Measurements from ENCODE around the gene C1QTNF4.

Gene C1QTNF4

GRCh38 chr11:47592970-47593369, 1.2 kb downstream of the C1QTNF4 start:
- no peak for DNase-seq

GRCh38 chr11:47592251-47592650, 2.0 kb downstream of the C1QTNF4 start:
- DNase-seq: no peak

GRCh38 chr11:47591764-47592163, 2.4 kb downstream of the C1QTNF4 start:
- no peak for DNase-seq

- no peak for DNase-seq
Measured at GRCh38 chr11:47589977-47590861, 4.0 kb downstream of the C1QTNF4 start.

DNA sequence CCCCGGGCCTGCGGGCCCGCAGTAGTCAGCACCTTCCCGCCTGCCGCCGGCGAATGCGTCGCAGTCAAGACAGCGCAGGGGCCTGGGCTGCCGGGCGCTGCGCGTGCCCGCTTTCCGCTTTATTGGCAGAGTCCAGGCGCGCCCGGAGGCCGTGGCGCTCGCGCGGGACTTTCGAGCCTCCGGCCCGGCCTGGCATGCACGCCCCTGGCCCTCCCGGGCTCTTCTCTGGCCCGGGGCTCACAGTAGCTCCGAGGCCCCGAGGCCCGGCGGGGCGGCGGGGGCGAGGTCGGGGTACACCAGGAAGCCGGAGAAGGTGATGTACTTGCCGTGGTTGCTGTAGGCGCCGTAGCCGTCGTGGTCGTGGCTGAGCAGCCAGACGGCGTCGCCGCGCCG, 4.6 kb downstream of the C1QTNF4 start:
- no peak for DNase-seq

DNA sequence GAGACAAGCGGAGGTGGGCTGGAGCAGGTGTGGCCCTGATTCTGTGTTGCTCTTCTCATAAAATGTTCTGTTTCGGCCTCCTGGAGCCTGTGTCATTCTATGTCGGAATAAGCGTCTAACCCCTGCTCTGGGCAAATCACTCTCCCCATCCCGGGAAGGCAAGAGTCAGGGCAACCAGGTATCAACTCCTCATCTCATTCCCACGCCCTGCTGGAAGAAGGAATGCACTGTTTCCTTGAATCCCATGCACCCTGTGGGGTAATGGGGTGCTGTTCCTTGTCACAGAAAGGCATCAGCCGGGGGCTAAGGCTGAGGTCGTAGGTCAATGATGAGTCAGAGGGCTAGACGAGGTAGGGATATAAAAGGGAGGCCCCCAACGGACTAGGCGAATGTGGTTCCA, 5.1 kb downstream of the C1QTNF4 start:
- no peak for DNase-seq

DNA sequence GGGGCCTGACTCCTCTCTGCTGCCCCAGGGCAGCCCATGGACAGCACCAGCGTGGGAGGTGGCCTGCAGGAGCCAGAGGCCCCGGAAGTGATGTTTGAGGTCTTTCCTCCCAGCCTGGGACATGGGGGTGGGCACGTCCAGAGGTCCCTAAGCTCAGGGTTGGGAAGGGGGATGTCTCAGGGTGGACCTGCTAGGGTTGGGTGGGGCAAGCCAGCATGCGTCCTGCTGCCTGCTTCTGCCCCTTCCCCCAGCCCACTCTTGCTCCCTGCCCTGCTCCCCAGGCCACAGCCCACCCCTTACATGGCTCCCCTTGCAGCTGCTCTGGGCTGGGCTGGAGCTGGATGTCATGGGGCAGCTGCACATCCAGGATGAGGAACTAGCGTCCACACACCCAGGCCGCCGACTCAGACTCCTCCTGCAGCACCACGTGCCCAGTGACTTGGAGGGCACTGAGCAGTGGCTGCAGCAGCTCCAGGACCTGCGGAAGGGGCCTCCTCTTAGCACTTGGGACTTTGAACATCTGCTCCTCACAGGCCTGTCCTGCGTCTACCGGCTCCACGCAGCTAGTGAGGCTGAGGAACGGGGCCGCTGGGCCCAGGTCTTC, 6.4 kb downstream of the C1QTNF4 start:
- no peak for DNase-seq

DNA sequence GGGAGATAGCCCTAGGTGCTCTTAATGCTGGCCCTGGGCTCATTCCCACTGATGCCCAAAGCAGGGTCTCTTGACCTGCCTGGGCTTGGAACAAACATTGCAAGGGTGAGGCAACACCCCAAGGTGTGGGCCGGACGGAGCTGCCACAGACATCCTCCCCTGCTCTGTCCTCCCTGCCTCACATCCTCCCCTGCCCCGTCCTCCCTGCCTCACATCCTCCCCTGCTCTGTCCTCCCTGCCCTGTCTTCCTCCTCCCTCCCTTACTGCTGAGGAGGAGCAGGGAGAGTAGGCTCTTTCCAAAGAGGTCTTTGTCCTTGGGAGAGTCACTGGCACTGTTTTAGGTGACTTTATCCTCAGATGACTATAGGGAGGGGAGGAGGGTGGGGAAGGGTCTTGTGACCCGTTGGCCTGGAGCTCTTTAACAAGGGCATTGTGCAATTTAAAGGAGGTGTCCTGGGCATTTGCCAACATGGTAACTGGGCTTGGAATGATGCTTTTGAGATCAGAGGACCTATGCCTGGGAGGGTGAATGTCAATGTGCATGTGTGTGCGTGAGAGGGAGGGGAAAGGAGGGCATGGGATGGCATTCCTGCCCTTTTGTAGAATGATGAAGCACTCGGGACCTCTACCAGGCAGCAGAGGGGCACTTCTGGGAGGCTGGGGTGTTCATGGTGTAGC, 7.0 kb downstream of the C1QTNF4 start:
- no peak for DNase-seq

- no peak for DNase-seq
Measured at GRCh38 chr11:47586098-47586855, 7.9 kb downstream of the C1QTNF4 start, which contains the start of gene FAM180B. Gene FAM180B (plus strand): TSS chr11:47586678. CDS start chr11:47586769, 91 bp downstream.

GRCh38 chr11:47583844-47584243, 10.4 kb downstream of the C1QTNF4 start:
- no peak for DNase-seq

DNA sequence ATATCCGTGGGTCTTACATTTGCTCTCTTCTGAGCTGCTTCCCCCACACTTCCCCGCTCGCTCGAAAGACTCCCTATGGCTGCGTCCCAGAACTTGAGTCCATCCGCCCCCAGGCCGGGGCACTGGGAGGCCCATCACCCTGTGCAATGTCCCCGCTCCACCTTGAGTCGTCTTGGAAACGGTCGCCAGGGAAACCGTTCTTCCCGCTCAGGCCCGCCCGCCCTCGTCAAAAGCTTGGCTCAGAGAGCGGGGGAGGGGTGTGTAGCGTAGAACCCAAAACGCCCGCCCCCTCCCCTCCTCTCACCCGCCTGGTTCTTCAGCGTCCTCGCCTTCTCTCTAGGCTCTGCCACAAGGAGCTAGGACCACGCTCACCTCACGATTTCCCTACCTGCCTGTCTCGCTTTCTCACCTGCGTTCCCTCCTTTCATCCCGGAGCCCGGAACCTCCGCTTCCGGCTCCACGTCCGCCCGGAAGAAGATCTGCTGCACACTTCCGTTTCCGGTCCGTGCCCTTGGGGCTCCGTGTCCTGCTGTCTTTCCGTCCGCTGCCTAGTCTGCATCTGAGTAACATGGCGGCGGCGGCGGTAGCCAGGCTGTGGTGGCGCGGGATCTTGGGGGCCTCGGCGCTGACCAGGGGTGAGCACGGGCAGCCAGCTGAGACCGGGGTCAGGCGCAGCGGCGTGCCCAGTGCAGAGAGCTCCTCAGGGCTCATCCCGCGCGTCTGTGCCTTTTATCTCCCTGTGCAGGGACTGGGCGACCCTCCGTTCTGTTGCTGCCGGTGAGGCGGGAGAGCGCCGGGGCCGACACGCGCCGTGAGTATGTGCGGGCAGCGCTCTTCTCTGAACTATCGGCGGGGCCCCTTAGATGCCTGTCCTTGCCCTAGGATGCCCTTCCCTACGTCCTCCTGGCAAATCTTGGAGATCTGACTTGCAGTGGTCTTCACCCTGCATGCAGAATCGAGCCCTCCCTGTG, 15.4 kb downstream of the C1QTNF4 start, which contains the start of the genes KBTBD4 and NDUFS3:
KBTBD4 (minus strand) TSS at position 447 of the 971 bp plus-strand sequence; CDS start at position 428, 19 bp downstream.
NDUFS3 (plus strand) TSS at position 551 of the 971 bp plus-strand sequence; CDS start at position 569, 18 bp downstream.
- DNase-seq: peak; percentile 81

- no peak for DNase-seq
Measured at GRCh38 chr11:47577460-47578041, 16.7 kb downstream of the C1QTNF4 start.

GRCh38 chr11:47573321-47573720, 20.9 kb downstream of the C1QTNF4 start:
- DNase-seq: no peak

GRCh38 chr11:47572715-47573255, 21.4 kb downstream of the C1QTNF4 start:
- no peak for DNase-seq

DNA sequence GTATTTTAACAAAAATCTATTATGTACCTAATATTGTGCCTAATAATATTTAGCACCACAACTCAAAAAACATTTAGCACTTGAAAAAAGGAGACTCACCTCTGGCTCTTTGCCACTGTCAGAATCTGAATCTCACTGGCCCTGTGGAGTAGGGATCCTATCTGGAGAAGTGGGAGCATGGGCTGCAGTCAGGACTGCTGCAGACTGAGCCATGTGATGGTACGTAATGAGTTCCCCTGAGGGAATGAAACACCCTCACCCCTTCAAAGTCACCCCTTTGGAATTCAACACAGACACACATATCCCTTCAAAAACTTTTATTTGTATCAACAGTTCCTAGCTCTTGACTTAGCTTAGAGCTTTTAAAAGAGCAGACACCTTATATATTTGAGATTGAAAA, 22.3 kb downstream of the C1QTNF4 start:
- DNase-seq: no peak

DNA sequence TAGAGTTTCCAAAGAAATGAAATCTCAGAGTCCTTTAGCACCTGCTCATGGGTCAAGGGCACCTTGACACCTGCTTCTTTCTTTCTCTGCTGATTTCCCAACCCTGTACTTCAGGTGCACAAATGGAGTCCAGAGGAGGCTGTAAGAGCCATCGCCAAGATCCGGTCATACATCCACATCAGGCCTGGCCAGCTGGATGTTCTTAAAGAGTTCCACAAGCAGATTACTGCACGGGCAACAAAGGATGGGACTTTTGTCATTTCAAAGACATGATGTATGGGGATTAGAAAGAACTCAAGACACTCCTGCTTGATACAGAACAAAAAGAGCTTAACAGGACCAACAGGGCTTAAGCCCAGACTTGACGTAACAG, 22.9 kb downstream of the C1QTNF4 start:
- DNase-seq: no peak

DNA sequence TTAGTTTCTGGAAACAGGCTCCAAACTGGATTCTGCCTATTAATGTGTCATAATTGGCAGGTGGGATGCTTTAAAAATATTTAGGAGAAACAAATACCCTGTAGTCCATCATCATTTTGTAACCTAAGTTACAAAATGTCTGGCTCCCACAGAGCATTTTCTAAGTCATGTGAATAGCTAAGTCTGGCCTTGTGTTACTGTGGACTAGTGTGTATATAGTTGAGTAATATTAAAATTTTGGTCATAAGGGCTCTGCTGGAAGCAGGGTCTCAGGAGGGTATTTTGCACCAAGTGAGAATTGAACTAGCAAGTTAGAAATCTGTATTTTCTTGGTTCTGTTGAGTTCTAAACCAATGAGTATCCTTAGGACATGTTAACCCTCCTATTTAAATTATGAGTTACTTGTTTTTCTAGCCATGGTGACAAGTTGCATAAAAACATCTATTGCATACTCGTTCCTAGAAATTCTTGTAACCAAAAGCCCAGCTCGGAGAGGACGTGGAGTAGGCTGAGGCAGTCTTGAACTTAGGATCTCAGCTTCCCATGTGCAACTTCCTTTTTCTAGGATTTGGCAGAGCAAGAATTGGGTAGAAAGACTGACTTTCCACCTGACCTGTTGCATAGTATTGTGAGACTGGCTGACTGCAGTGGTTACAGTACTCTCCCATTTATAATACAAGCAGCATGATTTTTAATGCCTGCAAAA, 23.4 kb downstream of the C1QTNF4 start:
- no peak for DNase-seq

- no peak for DNase-seq
Measured at GRCh38 chr11:47569646-47570045, 24.6 kb downstream of the C1QTNF4 start.

DNA sequence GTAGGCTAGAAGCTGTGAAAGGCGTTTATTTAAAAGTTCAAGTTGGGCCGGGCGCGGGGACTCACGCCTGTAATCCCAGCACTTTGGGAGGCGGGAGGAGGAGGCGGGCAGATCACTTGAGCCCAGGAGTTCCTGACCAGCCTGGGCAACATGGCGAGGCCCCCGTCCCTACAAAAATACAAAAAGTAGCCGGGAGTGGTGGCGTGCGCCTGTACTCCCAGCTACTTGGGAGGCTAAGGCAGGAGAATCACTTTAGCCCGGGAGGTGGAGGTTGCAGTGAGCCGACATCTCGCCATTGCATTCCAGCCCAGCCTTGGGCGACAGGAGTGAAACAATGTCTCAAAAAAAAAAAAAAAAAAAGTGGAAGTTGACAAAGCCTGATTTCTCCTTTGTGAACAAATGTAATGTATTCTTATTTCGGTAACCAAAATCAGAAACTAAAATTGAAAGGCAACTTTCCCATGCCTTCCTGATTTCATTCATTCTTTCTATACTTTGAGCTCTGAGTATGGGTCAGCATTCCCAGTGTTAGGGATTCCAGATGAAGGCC, 28.0 kb downstream of the C1QTNF4 start:
- DNase-seq: no peak

All from NCI-H2029 (cell line).